Esophagus squamous epithelium (tissue), 5 donors: ENCODE data around the gene AK9. TPM values are rescaled to one million over a fixed set of nuclear protein-coding genes. Genes with fewer than 3 reads are reported as not detected.
A peak's percentile ranks its signal among the peaks of the same experiment; 100 is the strongest.

ENCODE experiments used
- DNase-seq: peaks from one replicate; lab custom pipeline; 2025; lab: John Stamatoyannopoulos, UW
- H3K27ac ChIP-seq, 4 donors: fragments of 200-600 bp; sonication (generic); one replicate each; pipeline ENCODE4 v1.5.1; 2016 to 2019; ENCODE audit warnings: mild to moderate bottlenecking in 1 of 4
- H3K27me3 ChIP-seq, 4 donors: fragments of 200-600 bp; sonication (generic); 1 replicate in 3 of 4; 2 replicates in 1 of 4; pipeline versions ENCODE4 v1.5.1 to v1.6.0; 2017 to 2021; ENCODE audit warnings: antibody characterized with exemption in 1 of 4
- H3K36me3 ChIP-seq, 3 donors: fragments of 200-600 bp; sonication (generic); one replicate each; pipeline ENCODE4 v1.5.1; 2016 to 2019
- H3K4me1 ChIP-seq, 3 donors: fragments of 200-600 bp; sonication (generic); one replicate each; pipeline ENCODE4 v1.5.1; 2017 to 2019
- H3K4me3 ChIP-seq, 4 donors: fragments of 200-600 bp; sonication (generic); 1 replicate in 3 of 4; 2 replicates in 1 of 4; pipeline ENCODE4 v1.5.1; 2016 to 2019; ENCODE audit warnings: mild to moderate bottlenecking in 2 of 4, moderate library complexity in 1 of 4
- H3K9me3 ChIP-seq, 3 donors: fragments of 200-600 bp; sonication (generic); one replicate each; pipeline ENCODE4 v1.5.1; 2016 to 2019
- POLR2A ChIP-seq, 4 donors: fragments of 450-650 bp; IDR thresholded peaks; one replicate each; pipeline ENCODE4 v1.6.1; 2017; ENCODE audit warnings: antibody characterized with exemption in 4 of 4, mild to moderate bottlenecking in 4 of 4, moderate library complexity in 3 of 4
- WGBS, 2 donors: methylation state at CpG; one replicate each; pipeline ENCODE4 v1.1.5; 2018; 5-methylcytosine and 5-hydroxymethylcytosine counted together
- intact Hi-C: fragments of 100-400 bp; cut with DNase I; formaldehyde crosslinking; loops from one replicate; pipeline ENCODE4 v1.15.0; 2022
- total RNA-seq, 4 donors: library from RNA; depleted of rRNA; stranded (reverse); fragments of >200 nt; gene quantifications; one replicate each; pipeline ENCODE4 v1.1.0, GENCODE V29; 2016
- TF ChIP-seq, protein P1 (sequence below), 6 experiments: fragments of 450-650 bp in 4 of 6; fragments of 200-600 bp in 2 of 6; sonication (generic) in 2 of 6; IDR thresholded peaks; one replicate each; pipeline ENCODE4 v1.5.1; 2016 to 2019; ENCODE audit warnings: antibody characterized with exemption in 6 of 6, mild to moderate bottlenecking in 4 of 6, moderate library complexity in 4 of 6
- donor health status: DM: yes; HTN: yes; CAD: no.

AK9 gene
- total RNA-seq, 4 donors from 2014 or later: 2.8 to 9.0 (median 3.2) TPM

DNA sequence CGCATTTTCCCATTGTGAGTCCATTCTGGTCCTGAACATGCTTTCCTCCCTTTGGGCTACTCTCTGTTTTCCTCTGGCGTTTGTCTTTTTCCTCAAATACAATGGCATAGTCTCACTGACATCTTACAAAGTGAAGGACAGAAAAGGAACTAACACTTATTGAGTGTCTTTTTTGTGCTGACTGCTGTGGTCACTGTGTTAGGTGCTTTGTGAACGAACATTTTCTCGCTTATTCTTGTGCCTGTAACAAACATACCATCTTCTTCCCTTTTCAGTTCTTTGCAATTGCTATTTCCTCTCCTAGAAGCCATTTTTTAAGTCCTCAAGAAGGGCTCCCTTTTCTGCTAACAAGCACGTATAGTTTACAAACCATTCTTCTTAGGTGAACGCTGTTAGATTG, 15.5 kb upstream of the AK9 start:
- no peak for DNase-seq
- Histone ChIP-seq H3K4me3 (no peak overlapping the region), H3K27ac (no peak overlapping the region), H3K36me3 (no peaks in the 10 kb centered on the region), H3K9me3 (no peaks in the 10 kb centered on the region), H3K4me1 (peaks cover 0 to 20% (median 0%) of the 10 kb centered on the region in 3 donors), H3K27me3 (no peaks in the 10 kb centered on the region)
- no peak for TF ChIP-seq POLR2A (IDR thresholded peaks at IDR 0.05)
- TF ChIP-seq, protein P1, sequence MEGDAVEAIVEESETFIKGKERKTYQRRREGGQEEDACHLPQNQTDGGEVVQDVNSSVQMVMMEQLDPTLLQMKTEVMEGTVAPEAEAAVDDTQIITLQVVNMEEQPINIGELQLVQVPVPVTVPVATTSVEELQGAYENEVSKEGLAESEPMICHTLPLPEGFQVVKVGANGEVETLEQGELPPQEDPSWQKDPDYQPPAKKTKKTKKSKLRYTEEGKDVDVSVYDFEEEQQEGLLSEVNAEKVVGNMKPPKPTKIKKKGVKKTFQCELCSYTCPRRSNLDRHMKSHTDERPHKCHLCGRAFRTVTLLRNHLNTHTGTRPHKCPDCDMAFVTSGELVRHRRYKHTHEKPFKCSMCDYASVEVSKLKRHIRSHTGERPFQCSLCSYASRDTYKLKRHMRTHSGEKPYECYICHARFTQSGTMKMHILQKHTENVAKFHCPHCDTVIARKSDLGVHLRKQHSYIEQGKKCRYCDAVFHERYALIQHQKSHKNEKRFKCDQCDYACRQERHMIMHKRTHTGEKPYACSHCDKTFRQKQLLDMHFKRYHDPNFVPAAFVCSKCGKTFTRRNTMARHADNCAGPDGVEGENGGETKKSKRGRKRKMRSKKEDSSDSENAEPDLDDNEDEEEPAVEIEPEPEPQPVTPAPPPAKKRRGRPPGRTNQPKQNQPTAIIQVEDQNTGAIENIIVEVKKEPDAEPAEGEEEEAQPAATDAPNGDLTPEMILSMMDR (IDR thresholded peaks at IDR 0.05): no peak
- WGBS, 2 donors: 54 to 72% methylated on average over 5 to 6 of the region's 6 CpGs
- intact Hi-C loops: loop anchor here (5.0 kb wide), 1 partner anchor 346 kb away; no protein-coding TSS in a partner anchor

DNA sequence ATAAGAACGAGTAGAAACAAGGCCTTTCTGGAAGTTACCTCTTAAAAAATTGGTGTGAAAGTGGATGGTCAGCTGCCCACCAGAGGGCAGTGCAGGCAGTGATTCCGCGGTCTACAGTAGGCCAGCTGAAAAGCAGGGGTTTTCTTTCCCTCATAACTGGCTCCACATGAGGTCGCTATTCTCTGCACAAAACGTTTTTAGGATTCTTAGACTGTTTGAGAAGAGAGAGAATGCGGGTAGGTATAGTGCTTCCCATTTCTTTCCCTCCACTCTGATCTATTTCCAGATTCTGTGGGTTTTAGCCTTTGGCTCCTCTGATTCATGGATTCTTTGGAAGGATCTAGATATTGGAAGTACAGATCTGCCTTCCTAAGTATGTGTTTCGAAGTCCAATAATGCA, 14.3 kb upstream of the AK9 start:
- intact Hi-C loops: loop anchor here (5.0 kb wide), 1 partner anchor 347 kb away; no protein-coding TSS in a partner anchor
- no peak for TF ChIP-seq POLR2A (IDR thresholded peaks at IDR 0.05)
- TF ChIP-seq, protein P1 (IDR thresholded peaks at IDR 0.05): peak; percentile 87 to 99 (median 98)
- Histone ChIP-seq H3K9me3 (no peaks in the 10 kb centered on the region), H3K27ac (no peak overlapping the region), H3K4me1 (peaks cover 0 to 29% (median 0%) of the 10 kb centered on the region in 3 donors), H3K4me3 (no peak overlapping the region), H3K36me3 (no peaks in the 10 kb centered on the region), H3K27me3 (no peaks in the 10 kb centered on the region)
- 17 to 18% methylated on average over 7 of the region's 7 CpGs for WGBS, 2 donors
- no peak for DNase-seq

DNA sequence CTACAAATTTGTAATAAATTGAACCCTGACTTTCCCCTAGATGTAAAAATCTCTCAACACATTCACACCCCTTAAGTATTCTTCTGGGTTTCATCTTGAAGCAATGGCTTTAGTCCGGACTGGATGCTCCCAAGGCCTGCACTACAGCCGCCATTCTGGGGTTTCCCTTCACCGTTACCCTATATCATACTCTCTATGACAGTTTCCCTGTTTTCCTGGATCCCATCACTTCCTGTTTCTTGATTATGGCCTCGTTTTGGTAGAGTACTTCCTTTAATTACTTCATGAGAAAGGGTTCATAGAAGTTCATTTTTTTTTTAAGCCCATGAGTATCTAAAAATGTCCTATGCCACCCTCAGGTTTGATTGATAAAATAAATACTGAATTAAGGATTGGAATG, 11.8 kb upstream of the AK9 start:
- H3K27ac ChIP-seq: no peak overlapping the region

DNA sequence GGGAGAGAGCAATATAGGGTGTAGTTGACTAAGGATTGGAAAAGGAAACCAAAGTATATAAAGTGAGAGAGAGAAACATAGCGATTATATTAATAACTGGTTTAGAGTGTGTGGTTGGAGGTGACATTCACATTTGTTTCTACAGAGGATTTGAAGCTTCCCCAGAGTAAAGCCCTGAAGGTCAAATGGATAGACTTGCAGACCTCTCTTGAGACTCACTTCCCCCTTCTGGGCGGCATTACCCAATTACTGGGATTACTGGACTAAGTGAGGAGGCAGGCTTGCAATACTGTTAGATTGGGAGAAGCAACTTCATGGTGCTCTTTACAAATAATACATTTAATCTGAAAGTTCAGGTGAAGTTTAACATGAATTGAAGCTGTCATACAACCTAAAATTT, 10.8 kb upstream of the AK9 start:
- DNase-seq: no peak
- 73 to 74% methylated on average over 2 of the region's 2 CpGs for WGBS, 2 donors

More for the DNA sequence above, 11.8 kb upstream of the AK9 start:
- TF ChIP-seq POLR2A (IDR thresholded peaks at IDR 0.05): no peak
- TF ChIP-seq, protein P1 (IDR thresholded peaks at IDR 0.05): no peak
- intact Hi-C loops: loop anchor here (5.0 kb wide), 1 partner anchor 335 kb away; no protein-coding TSS in a partner anchor
- 55 to 63% methylated on average over 4 of the region's 4 CpGs for WGBS, 2 donors
- peaks cover 0 to 3% (median 0%) of the 10 kb centered on the region in 3 donors for H3K36me3 ChIP-seq
- H3K4me1 ChIP-seq: peaks cover 0 to 29% (median 0%) of the 10 kb centered on the region in 3 donors
- DNase-seq: no peak
- no peaks in the 10 kb centered on the region for H3K9me3 ChIP-seq
- H3K27me3 ChIP-seq: no peaks in the 10 kb centered on the region
- H3K4me3 ChIP-seq: no peak overlapping the region

DNA sequence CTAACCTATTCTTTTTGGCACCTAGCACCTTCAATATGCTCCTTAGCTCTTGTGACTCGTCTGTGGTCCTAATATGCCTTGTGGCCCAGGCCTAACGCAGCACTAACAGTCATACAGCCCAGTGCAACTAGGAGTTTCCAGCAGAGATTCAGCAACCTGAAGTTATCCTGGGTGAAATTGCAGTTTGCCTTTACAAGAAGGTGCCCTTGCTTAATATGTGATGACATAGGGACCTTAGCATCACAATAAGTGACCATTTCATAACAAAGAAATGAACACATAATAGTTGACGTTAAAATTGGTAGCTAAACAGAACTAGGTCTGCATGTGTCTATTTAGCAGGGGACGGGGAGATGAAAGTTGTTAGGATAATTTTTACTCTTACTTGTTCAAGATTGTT, 10.2 kb upstream of the AK9 start:
- TF ChIP-seq, protein P1 (IDR thresholded peaks at IDR 0.05): no peak
- TF ChIP-seq POLR2A (IDR thresholded peaks at IDR 0.05): no peak
- no peak for DNase-seq
- H3K27me3 ChIP-seq: no peaks in the 10 kb centered on the region
- no peak overlapping the region for H3K4me3 ChIP-seq
- peaks cover 0 to 5% (median 0%) of the 10 kb centered on the region in 3 donors for H3K36me3 ChIP-seq
- intact Hi-C loops: loop anchor here (5.0 kb wide), 1 partner anchor 336 kb away; no protein-coding TSS in a partner anchor
- no peak overlapping the region for H3K27ac ChIP-seq
- 70 to 71% methylated on average over 4 of the region's 4 CpGs for WGBS, 2 donors
- peaks cover 0 to 26% (median 0%) of the 10 kb centered on the region in 3 donors for H3K4me1 ChIP-seq
- H3K9me3 ChIP-seq: no peaks in the 10 kb centered on the region

More for the DNA sequence above, 10.8 kb upstream of the AK9 start:
- no peaks in the 10 kb centered on the region for H3K27me3 ChIP-seq
- no peaks in the 10 kb centered on the region for H3K9me3 ChIP-seq
- TF ChIP-seq, protein P1 (IDR thresholded peaks at IDR 0.05): no peak
- no peak for TF ChIP-seq POLR2A (IDR thresholded peaks at IDR 0.05)
- H3K4me3 ChIP-seq: no peak overlapping the region
- intact Hi-C loops: loop anchor here (5.0 kb wide), 1 partner anchor 336 kb away; no protein-coding TSS in a partner anchor
- peaks cover 0 to 29% (median 0%) of the 10 kb centered on the region in 3 donors for H3K4me1 ChIP-seq
- H3K36me3 ChIP-seq: peaks cover 0 to 3% (median 0%) of the 10 kb centered on the region in 3 donors
- no peak overlapping the region for H3K27ac ChIP-seq
